Measurements from ENCODE around the gene RAB14. TPM values are rescaled to one million over a fixed set of nuclear protein-coding genes. Genes with fewer than 3 reads are reported as not detected.

Gene RAB14
- total RNA-seq, 1 donor from 2014 or later: 29.0 TPM

DNA sequence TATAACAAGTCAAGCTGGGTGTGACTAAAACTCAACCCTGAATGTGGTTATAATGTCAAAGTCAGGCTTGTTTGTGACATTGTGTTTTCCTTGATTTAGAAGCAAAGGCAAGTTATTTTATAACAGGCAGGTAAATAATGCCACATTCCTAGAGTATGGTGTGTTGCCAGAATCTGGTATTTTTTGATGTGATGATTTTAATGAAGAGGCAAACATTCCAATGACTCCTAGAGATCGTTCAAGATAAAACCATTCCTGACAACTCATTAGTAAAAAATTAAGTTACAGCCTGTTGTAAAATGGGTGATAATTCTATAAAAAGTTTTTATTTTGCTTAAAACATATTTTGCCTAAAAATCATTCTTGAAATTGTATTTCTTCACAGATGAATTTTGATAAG is 60.0 kb downstream of the RAB14 start:
- H3K9me3 ChIP-seq: no peaks in the 10 kb centered on the region
- no peaks in the 10 kb centered on the region for H3K27me3 ChIP-seq
- H3K4me3 ChIP-seq: no peak overlapping the region
- intact Hi-C loops (cut with DNase I): no loop called here
- no peak for TF ChIP-seq POLR2AphosphoS5 (IDR thresholded peaks at IDR 0.05; ENCODE audit: insufficient read depth in 1 of 2, low read depth in 1 of 2)
- no peak for TF ChIP-seq POLR2A (IDR thresholded peaks at IDR 0.05)
- TF ChIP-seq, protein P1, sequence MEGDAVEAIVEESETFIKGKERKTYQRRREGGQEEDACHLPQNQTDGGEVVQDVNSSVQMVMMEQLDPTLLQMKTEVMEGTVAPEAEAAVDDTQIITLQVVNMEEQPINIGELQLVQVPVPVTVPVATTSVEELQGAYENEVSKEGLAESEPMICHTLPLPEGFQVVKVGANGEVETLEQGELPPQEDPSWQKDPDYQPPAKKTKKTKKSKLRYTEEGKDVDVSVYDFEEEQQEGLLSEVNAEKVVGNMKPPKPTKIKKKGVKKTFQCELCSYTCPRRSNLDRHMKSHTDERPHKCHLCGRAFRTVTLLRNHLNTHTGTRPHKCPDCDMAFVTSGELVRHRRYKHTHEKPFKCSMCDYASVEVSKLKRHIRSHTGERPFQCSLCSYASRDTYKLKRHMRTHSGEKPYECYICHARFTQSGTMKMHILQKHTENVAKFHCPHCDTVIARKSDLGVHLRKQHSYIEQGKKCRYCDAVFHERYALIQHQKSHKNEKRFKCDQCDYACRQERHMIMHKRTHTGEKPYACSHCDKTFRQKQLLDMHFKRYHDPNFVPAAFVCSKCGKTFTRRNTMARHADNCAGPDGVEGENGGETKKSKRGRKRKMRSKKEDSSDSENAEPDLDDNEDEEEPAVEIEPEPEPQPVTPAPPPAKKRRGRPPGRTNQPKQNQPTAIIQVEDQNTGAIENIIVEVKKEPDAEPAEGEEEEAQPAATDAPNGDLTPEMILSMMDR (IDR thresholded peaks at IDR 0.05): no peak
- peaks cover 0 to 81% of the 10 kb centered on the region in 2 donors for H3K36me3 ChIP-seq
- DNase-seq (ENCODE audit: extremely low spot score in 2 of 2): no peak
- no peak overlapping the region for H3K27ac ChIP-seq
- no peaks in the 10 kb centered on the region for H3K4me1 ChIP-seq

- no peaks in the 10 kb centered on the region for H3K9me3 ChIP-seq
- no peak overlapping the region for H3K27ac ChIP-seq
- intact Hi-C loops (cut with DNase I): no loop called here
- no peaks in the 10 kb centered on the region for H3K27me3 ChIP-seq
- TF ChIP-seq POLR2A (IDR thresholded peaks at IDR 0.05) (no peak), POLR2AphosphoS5 (IDR thresholded peaks at IDR 0.05; ENCODE audit: insufficient read depth in 1 of 2, low read depth in 1 of 2) (no peak)
- TF ChIP-seq, protein P1 (IDR thresholded peaks at IDR 0.05): no peak
- DNase-seq (ENCODE audit: extremely low spot score in 2 of 2): no peak
- no peaks in the 10 kb centered on the region for H3K4me1 ChIP-seq
- peaks cover 0 to 77% of the 10 kb centered on the region in 2 donors for H3K36me3 ChIP-seq
- H3K4me3 ChIP-seq: no peak overlapping the region
Observed at GRCh38 chr9:121141306-121141705, 60.4 kb downstream of the RAB14 start.

DNA sequence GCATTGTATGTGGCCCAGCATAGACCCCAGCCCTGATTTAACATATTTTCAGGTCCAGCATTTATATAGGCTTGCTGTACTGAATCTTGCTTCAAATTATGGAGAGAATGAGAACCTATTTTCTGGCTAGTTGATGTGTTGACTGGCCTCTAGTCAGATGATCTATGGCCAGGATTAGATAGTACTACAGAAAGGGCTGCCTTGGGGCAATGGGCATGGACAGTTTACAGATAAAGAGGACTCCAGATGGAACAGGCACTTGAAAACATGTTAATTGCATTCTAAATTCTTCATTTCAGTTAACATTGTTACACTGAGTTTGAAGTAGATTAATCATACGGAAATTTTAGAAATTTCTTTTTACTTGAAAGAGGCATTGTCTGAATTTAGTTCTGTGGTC is 61.5 kb downstream of the RAB14 start:
- H3K4me1 ChIP-seq: no peaks in the 10 kb centered on the region
- TF ChIP-seq POLR2AphosphoS5 (IDR thresholded peaks at IDR 0.05; ENCODE audit: insufficient read depth in 1 of 2, low read depth in 1 of 2): no peak
- TF ChIP-seq, protein P1 (IDR thresholded peaks at IDR 0.05): no peak
- TF ChIP-seq POLR2A (IDR thresholded peaks at IDR 0.05): no peak
- H3K36me3 ChIP-seq: peaks cover 0 to 67% of the 10 kb centered on the region in 2 donors
- no peaks in the 10 kb centered on the region for H3K9me3 ChIP-seq
- intact Hi-C loops (cut with DNase I): no loop called here
- H3K27ac ChIP-seq: no peak overlapping the region
- no peaks in the 10 kb centered on the region for H3K27me3 ChIP-seq
- no peak overlapping the region for H3K4me3 ChIP-seq
- no peak for DNase-seq (ENCODE audit: extremely low spot score in 2 of 2)

DNA sequence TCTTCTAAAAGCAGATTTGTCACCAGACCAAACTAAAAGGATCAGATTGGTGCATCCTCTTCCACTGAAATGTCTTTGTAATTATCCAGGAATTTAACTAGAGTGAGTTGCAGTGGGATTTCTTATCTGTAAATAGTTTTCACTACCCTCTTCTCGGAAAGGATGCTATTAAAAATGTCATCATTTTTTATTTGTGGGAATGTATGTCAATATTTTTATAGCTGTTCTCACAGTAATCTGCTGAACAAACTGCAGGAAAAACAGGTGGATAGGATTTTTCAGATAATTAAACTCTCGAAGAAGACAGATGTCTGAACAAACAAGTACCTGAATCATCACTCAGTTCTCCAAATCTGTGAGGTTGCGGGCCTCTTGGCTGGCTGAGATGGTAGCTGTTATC is 62.7 kb downstream of the RAB14 start:
- H3K36me3 ChIP-seq: peaks cover 0 to 57% of the 10 kb centered on the region in 2 donors
- H3K27ac ChIP-seq: no peak overlapping the region
- TF ChIP-seq POLR2AphosphoS5 (IDR thresholded peaks at IDR 0.05; ENCODE audit: insufficient read depth in 1 of 2, low read depth in 1 of 2) (no peak), POLR2A (IDR thresholded peaks at IDR 0.05) (no peak)
- TF ChIP-seq, protein P1 (IDR thresholded peaks at IDR 0.05): no peak
- no peak for DNase-seq (ENCODE audit: extremely low spot score in 2 of 2)
- no peaks in the 10 kb centered on the region for H3K9me3 ChIP-seq
- H3K4me3 ChIP-seq: no peak overlapping the region
- intact Hi-C loops (cut with DNase I): no loop called here
- H3K4me1 ChIP-seq: no peaks in the 10 kb centered on the region
- H3K27me3 ChIP-seq: no peaks in the 10 kb centered on the region

DNA sequence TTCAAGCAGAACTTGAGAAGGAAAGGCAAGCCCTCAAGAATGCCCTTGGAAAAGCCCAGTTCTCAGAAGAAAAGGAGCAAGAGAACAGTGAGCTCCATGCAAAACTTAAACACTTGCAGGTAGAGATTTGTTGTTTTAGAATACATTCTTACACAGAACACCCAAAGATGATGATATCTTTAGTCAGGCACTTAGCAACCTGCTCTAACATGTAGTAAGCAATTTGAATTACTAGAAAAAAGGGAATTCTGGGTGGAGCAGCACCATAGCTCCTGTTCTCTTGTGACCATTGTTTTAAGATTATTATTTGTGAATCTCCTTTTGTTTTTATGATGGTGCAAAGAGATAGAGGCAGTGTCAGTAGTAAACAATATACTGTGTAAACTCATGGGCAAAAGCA is 63.1 kb downstream of the RAB14 start:
- H3K36me3 ChIP-seq: peaks cover 0 to 53% of the 10 kb centered on the region in 2 donors
- no peak for TF ChIP-seq POLR2A (IDR thresholded peaks at IDR 0.05)
- TF ChIP-seq, protein P1 (IDR thresholded peaks at IDR 0.05): no peak
- TF ChIP-seq POLR2AphosphoS5 (IDR thresholded peaks at IDR 0.05; ENCODE audit: insufficient read depth in 1 of 2, low read depth in 1 of 2): no peak
- no peak overlapping the region for H3K4me3 ChIP-seq
- intact Hi-C loops (cut with DNase I): no loop called here
- H3K27ac ChIP-seq: no peak overlapping the region
- no peaks in the 10 kb centered on the region for H3K27me3 ChIP-seq
- H3K4me1 ChIP-seq: no peaks in the 10 kb centered on the region
- no peak for DNase-seq (ENCODE audit: extremely low spot score in 2 of 2)
- no peaks in the 10 kb centered on the region for H3K9me3 ChIP-seq
